ENCODE data around the gene TRPM3.

The TRPM3 gene

DNA sequence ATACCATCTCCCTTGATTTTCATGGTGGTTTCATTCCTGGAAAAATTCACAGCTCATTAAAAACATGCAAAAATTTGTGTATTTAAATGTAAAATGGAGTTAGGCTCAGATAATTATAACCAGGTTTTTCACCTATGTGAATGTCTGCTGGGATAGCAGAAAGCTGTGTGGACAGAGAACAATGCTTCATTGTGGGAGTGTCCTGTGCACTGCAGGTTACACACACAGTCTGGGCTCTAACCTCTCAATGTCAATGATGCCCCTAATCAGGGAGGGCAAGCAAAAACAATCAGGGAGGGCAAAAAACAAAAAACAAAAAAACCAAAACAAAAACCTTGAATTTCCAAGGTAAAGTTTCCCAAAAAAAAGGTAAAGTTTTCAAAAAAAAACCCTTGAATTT, 548.1 kb downstream of the TRPM3 start:
- TF ChIP-seq, protein P1, sequence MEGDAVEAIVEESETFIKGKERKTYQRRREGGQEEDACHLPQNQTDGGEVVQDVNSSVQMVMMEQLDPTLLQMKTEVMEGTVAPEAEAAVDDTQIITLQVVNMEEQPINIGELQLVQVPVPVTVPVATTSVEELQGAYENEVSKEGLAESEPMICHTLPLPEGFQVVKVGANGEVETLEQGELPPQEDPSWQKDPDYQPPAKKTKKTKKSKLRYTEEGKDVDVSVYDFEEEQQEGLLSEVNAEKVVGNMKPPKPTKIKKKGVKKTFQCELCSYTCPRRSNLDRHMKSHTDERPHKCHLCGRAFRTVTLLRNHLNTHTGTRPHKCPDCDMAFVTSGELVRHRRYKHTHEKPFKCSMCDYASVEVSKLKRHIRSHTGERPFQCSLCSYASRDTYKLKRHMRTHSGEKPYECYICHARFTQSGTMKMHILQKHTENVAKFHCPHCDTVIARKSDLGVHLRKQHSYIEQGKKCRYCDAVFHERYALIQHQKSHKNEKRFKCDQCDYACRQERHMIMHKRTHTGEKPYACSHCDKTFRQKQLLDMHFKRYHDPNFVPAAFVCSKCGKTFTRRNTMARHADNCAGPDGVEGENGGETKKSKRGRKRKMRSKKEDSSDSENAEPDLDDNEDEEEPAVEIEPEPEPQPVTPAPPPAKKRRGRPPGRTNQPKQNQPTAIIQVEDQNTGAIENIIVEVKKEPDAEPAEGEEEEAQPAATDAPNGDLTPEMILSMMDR (IDR thresholded peaks at IDR 0.05) = no peak

DNA sequence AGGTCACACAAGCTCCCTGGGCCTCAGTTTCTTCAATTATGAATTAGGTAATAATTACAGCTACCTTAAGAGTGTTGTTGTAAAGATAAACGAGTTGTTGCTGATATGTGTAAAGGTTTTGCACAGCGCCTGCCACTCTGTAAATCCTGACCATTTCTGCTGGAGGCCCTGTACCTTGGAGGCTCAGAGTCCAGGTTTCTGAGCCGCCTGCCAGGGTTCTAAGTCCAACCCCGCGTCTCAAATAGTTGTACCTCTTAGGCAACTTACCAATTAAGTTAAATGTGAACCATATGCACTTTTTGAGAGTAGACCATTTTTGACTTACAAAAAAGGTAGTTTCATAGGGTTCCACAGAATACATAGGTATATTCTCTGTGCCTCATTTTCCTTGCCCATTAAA, 550.2 kb downstream of the TRPM3 start:
- TF ChIP-seq, protein P1 (IDR thresholded peaks at IDR 0.05) = no peak

DNA sequence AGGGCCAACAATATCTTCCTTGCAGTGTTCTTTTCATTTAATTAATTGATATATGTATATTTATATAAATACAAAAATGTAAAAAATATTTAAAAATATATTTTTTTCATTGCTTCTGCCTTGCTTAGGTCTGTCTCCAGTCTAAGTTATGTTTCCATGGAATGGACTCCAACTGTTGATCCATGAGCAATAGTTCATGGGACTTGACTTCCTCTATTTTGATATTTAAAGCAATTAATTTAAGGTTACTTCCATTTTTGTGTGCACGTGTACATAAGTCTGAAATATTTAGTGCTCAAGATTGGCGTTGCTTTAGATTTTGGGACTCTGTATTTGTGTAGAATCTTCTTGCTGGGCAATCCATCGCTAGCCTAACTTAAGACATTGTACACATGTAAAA, 551.6 kb downstream of the TRPM3 start:
- TF ChIP-seq, protein P1 (IDR thresholded peaks at IDR 0.05) = no peak

DNA sequence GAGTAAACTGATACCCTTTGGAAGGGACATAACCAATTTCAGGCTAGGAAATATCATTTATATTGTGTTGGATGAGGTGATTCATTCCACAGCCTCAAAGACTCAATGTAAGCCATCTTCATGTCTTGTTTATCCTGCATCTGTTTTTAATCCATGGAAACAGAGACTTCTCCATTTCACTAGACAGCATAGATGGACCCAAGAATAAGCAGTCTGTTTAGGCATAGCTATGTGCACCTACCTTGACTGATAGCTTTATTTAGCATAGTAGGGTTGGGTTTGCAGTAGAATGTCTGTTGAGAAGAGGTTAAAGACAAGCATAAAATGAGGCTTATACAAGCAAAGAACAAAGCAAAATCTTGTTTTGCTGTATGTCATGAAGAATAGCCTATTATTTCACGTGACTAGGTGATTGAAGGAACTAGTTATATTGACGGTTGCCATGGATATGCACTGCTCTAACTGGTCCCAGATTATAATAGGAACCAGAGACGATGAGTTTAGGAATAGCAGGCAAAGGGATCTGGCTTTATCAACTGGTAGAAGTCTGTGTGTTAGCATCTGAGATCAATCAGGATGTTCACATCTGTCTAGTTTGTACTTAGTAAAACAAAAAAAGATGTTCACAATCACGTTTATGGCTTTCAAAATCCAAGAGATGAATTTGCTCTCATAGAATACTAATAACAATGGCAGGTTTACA, 552.2 kb downstream of the TRPM3 start:
- TF ChIP-seq, protein P1 (IDR thresholded peaks at IDR 0.05) = no peak

DNA sequence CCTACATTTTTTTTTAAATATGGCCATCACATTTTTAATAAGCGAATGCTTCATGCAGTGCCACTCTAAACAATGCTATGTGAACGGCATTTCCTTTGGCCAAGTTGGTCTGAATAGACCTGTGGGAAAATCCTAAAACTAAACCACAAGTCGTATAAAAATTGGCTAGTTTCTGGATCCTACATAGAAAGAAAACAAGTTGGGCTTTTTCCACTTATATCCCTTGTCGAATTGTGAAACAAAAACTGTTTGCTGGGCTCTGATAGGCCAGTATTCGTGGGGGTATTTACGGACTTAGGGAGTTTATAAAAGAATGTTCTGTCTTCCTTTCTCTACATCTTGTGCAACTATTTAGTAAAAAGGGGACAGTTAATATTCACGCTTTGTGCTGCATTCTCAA, 553.9 kb downstream of the TRPM3 start:
- TF ChIP-seq, protein P1 (IDR thresholded peaks at IDR 0.05) = no peak

DNA sequence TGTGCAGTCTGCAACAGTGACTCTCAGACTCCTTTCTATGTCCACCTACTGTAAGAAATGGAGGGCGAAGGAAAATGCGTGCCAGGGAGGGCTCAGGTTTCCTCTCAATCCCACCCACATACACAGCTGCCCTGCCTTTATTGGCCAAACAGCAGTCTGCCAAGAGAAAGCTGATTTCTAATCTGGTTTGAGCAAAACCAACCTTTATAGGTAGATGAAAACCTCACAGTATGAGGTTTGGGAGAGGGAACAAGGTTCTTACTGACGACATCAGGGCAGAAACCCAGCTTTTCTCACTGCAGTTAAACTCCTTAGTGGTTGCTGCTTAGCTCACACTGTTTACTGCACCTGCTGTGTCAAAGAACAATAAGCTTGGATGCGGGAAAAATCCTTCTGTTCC, 554.7 kb downstream of the TRPM3 start:
- TF ChIP-seq, protein P1 (IDR thresholded peaks at IDR 0.05) = no peak

DNA sequence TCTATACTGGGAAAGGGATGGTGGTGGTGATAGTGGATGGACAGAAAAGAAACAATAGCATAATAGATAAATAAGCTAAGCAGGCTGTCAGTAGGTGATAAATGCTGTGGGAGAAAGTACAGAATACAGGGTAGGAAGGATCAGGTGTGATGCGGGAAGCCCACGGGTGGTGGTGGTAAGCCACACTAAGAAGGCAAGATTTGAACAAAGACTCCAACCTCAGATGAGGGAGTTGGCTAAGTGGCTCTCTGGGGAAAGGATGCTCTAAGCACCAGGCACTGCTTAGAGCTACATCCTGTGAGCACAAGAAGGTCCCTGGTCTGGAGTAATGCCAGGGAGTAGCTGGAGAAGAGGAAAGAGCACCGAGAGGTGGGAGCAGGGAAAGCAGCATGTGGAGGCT, 555.4 kb downstream of the TRPM3 start:
- TF ChIP-seq, protein P1 (IDR thresholded peaks at IDR 0.05) = no peak

Measured in LNCAP (cell line).